OCI-M1 (cell line): ENCODE results near the gene CPPED1.

Experiments used
- DNase-seq: peaks from one replicate; lab custom pipeline; 2025; lab: John Stamatoyannopoulos, UW

Gene CPPED1

GRCh38 chr16:12766853-12767252 lies 36.8 kb downstream of the CPPED1 start:
- peak; percentile 29 for DNase-seq

DNA sequence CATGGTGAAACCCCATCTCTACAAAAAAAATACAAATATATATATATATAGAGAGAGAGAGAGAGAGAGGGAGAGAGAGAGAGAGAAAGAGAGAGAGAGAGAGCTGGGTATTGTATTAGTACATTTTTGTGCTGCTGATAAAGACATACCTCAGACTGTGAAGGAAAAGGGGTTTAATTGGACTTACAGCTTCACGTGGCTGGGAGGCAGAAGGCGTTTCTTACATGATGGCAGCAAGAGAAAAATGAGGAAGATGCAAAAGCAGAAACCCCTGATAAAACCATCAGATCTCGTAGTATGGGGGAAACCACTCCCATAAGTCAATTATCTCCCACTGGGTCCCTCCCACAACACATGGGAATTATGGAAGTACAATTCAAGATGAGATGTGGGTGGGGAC lies 37.5 kb downstream of the CPPED1 start:
- peak; percentile 81 for DNase-seq

- DNase-seq = peak; percentile 16
Observed at GRCh38 chr16:12764813-12765488, 38.7 kb downstream of the CPPED1 start.

DNA sequence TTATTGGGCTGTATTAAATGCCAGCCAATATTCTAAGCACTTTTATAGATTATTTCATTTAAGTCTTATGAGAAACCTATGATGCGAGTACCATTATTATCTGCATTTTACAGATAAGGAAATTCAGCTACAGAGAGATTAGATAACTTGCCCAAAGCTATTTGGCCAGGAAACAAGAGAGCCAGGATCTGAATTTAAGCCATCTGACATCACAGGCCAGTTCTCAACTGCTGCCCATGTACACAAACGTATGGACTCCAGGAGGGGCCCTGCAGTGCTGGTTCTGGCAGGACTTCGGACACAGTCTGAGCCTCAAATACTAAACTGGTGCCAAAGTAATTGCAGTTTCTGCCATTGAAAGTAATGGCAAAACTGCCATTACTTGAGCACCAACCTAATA lies 40.2 kb downstream of the CPPED1 start:
- peak; percentile 38 for DNase-seq

GRCh38 chr16:12760819-12761611 lies 42.7 kb downstream of the CPPED1 start:
- DNase-seq = no peak

DNA sequence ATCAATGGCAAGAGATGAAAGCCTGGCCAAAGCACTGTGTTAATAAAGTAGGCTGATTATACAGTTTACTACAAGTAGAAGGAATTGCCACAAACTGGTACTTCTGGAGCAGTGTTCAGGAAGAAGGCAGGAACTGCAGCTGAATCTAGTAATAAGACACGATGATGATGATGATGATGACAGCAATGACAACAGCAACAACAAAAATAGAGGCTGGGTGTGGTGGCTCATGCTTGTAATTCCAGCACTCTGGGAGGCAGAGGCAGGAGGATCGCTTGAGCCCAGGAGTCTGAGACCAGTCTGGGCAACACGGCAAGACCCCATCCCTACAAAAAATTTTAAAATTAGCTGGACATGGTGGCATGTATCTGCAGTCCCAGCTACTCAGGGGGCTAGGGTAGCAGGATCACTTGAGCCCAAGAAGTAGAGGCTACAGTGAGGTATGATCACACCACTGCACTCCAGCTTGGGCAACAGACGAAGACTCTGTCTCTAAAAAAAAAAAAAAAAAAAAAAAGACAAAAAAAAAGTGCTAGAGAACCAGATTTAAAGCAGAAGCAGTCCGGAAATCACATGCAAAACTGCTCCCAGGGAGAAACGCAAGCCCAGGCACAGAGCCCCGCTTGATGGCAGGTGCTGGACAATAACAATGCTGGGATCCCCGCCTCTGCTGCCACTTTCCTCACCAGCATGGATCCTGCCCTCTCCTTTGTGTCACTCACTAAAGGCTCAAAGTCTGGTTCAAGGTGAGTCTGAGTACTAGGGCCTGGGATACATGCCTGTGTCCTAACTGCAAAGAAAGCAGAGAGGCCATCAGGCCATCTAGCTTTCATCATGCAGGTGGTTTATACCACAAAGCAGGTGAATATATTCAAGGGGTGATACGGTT lies 44.8 kb downstream of the CPPED1 start:
- no peak for DNase-seq

DNA sequence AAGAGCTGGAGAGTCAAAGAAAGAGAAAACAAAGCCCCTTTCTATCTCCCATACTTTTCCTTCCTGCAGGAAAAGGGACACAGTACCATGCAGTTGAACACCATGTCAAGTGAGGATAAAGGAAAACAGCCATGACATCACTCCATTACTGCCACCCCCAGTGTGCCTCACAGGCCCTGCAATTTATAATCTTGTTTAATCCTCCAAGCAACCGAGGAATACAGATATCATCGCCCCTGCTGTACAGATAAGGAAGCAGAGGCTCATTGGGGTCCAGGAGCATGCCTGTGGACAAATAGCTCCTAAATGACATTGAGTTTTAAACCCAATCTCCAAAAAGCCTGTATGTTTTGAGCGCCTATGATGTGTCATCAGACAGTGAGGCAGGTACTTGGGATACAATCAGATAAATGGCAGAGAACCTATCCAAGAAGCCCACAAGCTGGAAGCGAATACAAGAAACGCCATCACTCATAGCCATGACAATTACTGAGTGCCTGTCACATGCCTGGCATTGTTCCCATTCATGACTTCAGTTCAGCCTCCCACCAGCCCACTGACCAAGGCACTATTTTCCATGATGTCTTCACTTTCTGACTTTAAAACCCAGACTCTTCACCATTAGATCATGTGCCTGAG lies 45.5 kb downstream of the CPPED1 start:
- peak; percentile 88 for DNase-seq

- no peak for DNase-seq
Observed at GRCh38 chr16:12757546-12757945, 46.1 kb downstream of the CPPED1 start.

DNA sequence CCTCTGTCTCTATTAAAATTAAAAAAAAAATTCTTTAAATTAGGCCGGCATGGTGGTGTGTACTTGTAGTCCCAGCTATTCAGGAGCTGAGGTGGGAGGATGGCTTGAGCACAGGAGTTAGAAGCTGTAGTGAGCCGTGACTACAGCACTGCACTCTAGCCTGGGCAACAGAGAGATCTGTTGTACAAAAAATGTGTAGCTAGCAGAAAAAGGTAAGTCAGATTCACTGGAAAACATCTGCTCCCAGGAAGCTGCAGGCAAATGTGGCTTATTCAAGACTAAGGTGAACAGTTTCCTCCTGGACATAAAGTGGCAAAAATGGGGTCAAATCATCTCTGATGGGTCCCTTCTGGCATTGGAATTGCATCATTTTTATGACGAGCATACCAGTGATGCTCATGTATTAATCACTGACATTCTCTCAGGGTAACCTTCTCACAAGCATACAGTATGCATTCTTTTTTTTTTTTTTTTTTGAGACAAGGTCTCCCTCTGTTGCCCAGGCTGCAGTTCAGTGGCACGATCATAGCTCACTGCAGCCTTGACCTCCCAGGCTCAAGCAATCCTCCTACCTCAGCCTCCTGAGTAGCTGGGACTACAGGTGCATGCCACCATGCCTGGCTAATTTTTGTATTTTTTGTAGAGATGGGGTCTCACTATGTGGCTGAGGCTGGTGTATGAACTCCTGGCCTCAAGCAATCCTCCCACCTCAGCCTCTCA lies 48.7 kb downstream of the CPPED1 start:
- DNase-seq = no peak

GRCh38 chr16:12753203-12754023 lies 50.3 kb downstream of the CPPED1 start:
- no peak for DNase-seq

DNA sequence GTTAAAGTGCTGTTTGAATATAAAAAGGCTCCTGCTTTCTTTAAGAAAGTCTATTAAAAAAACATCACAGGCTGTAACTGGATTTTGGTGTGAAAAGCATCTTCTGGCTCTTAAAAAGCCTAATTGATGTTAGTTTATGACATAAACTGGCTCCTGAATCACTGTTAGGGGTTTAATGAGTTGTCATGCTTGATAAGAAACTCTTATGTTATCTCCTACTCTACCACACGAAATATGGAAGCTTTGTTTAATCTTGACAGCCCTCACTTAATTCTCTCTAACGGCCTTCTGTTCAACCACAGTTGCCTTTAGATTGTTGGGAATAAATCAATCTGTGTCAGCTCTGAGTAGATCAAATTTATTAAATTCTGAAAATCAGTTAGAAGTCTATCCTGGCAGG lies 51.5 kb downstream of the CPPED1 start:
- DNase-seq = peak; percentile 13

- DNase-seq = no peak
Observed at GRCh38 chr16:12750554-12750918, 53.2 kb downstream of the CPPED1 start.

DNA sequence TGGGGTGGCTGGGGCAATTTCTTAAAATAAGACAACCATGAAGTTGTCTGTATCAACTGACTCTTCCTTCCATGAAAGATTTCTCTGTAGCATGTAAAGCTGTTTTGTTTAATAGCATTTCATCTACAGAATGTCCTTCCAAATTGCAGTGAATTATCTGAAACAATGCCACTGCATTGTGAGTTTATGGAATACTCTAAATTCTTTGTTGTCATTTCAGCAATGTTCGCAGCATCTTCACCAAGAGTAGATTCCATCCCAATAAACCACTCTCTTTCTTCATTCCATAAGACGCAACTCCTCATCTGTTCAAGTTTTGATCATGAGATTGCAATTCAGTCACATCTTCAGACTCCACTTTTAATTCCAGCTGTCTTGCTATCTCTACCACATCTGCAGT lies 54.6 kb downstream of the CPPED1 start:
- DNase-seq = no peak

DNA sequence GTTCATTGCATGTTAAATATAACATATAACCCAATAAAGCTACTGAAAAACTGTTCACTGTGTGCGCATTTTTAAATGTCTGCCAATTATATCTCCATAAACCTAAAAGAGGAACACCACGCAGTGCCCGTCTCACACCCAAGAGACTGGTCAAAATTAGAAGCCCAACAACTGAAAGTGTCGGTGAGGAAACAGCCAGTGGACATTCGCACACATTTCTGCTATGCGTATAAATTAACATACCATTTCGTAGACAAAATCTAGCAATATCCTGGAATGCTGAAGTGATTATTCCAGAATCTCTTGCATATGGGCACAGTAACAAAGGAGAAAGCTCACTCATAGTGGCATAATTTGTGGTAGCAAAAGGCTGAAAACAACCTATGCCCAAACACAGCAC lies 55.9 kb downstream of the CPPED1 start:
- DNase-seq = no peak

GRCh38 chr16:12747261-12747660 lies 56.4 kb downstream of the CPPED1 start:
- no peak for DNase-seq

DNA sequence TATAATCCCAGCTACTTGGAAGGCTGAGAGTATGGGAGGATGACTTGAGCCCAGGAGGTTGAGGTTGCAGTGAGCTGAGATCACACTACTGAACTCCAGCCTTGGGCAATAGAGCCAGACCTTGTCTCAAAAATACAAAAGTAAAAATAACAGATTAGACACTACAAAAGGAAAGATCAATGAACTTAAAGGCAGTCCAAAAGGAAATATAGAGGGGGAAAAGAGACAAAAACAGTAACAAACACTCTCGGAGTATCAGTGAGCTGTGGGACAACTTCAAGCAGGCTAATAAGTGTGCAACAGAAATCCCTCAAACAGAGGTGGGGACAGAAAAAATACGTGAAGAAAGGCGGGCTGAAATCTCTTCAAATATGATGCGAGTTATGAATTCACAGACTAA lies 58.8 kb downstream of the CPPED1 start:
- DNase-seq = no peak

DNA sequence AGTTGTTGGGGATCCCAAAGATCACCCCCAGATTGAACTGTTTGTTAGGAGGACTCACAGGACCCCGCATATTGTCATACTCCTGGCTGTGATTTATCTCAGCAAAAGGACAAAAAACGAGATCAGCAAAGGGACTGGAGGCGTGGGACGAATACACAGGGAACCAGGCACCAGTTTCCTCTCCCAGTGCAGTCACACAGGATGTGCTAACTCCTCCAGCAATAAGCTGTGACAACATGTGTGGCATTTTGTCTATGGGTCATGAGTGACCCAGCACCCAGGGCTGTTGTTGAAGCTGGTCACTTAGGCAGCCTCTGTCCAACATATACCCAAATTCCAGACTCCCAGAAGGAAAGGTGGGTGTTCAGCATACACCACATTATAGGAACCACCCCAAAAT lies 60.9 kb downstream of the CPPED1 start:
- DNase-seq = no peak

DNA sequence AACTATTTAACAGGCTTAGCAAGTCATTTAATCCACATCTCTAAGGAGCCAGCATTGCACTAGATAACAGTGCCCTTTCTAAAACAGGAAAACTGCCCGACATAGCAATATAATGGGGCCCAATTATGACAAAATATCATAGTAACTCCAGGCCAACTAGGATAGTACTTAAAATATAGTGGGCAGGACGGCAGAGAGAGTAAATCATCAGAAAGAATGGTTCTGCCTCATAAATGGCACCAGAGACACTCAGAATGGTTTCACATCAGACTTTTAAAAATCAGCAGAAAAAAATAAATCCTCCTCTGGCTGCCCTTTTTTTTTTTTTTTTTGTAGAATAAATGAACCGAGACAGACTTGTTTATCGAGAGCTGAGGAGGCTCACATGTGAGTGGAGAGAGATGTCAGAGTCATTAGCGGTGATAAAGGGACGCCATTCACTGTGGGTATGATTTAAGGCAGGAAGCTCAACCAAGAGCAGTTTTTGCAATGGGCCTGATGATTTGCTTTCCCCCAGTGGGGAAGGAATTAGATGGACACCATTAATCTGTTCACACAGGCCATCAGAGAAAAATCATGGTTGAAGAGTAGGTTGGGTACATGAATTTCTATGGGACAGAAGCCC lies 62.6 kb downstream of the CPPED1 start:
- DNase-seq = no peak

DNA sequence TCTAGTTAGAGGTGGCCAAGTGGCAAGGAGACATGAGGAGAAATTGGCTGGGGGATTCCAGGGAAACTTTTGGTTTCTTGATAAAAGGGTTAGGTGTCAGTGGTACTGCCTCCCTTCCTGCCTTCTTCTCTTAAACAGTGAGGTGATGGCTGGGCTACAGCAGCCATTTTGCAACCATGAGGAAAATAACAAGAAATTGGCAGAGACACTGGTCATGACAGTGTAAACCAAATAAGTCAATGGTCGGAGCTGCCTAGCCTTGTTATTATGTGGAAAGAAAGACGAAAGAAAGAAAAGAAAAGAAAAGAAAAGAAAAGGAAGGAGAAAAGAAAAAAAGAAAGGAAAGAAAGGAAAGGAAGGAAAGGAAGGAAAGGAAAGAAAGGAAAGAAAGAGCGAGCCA lies 63.9 kb downstream of the CPPED1 start:
- no peak for DNase-seq

GRCh38 chr16:12737563-12737962 lies 66.1 kb downstream of the CPPED1 start:
- DNase-seq = no peak
